ENCODE data around the gene ATP5ME. TPM values are rescaled to one million over a fixed set of nuclear protein-coding genes. Genes with fewer than 3 reads are reported as not detected.

The ATP5ME gene
- 425 and 433 TPM in 2 replicates for total RNA-seq (2021)
- long read RNA-seq, transcript ATP5ME-201 (4 exons, 365 nt), result major isoform, 101 of 109 reads
- long read RNA-seq, partial matches to known transcripts, result 1 of 109 reads
- long read RNA-seq, other reads (novel, unspliced or antisense), result 1 of 109 reads

- Mint-ChIP-seq H3K27me3 (ENCODE audit: low read depth) (peaks cover 8% of the 10 kb centered on the region), H3K36me3 (ENCODE audit: insufficient read depth in 1 of 3, low read depth in 3 of 3) (peaks cover 21 to 31% (median 29%) of the 10 kb centered on the region in 3 experiments), H3K4me3 (peak within 1 kb of the TSS; percentile 93 to 96), H3K9me3 (no peaks in the 10 kb centered on the region; a peak in 1 of 5 replicates), H3K4me1 (peaks cover 6 to 11% of the 10 kb centered on the region in 2 experiments), H3K27ac (peak within 1 kb of the TSS; percentile 44 to 98 (median 90); a peak in 6 of 7 replicates)
- peak within 1 kb of the TSS; percentile 84 for H3K14ac ChIP-seq (ENCODE audit: insufficient read depth, low read length)
- no peak within 1 kb of the TSS for H2AK5ac ChIP-seq (ENCODE audit: insufficient read length, low read length)
- peak within 1 kb of the TSS; percentile 85 for H3K56ac ChIP-seq (ENCODE audit: insufficient read length, low read depth, low read length)
- H3K23ac ChIP-seq (ENCODE audit: insufficient read length, low read depth, low read length), result no peak within 1 kb of the TSS
- H4K20me1 ChIP-seq (ENCODE audit: control insufficient read depth, insufficient read depth, insufficient read length), result peaks cover 4% of the 10 kb centered on the region
- H2BK120ac ChIP-seq (ENCODE audit: low read depth, low read length, poor library complexity, severe bottlenecking), result no peak within 1 kb of the TSS
- TF ChIP-seq CTCF (conservative IDR thresholded peaks at IDR 0.05), result peak; percentile 98
- H3K18ac ChIP-seq (ENCODE audit: insufficient read length, low read depth, low read length), result peak within 1 kb of the TSS; percentile 86
- no peak within 1 kb of the TSS for H3K27ac ChIP-seq (ENCODE audit: insufficient read length, low read depth, low read length)
- H3K23me2 ChIP-seq (ENCODE audit: insufficient read length, low read depth, low read length, poor library complexity, severe bottlenecking), result peaks cover 14% of the 10 kb centered on the region
- peak within 1 kb of the TSS; percentile 92 for H3K9ac ChIP-seq (ENCODE audit: extremely low read depth, insufficient read length, low read length)
- peak; percentile 97 for DNase-seq
- H3K27me3 ChIP-seq (ENCODE audit: insufficient read depth, low read length), result no peaks in the 10 kb centered on the region
- no peak within 1 kb of the TSS; the same call in 1 of the 2 replicates for H3K4ac ChIP-seq (ENCODE audit: low read depth, low read length)
- H2BK15ac ChIP-seq (ENCODE audit: low read depth, low read length), result no peak within 1 kb of the TSS
- H2BK5ac ChIP-seq (ENCODE audit: insufficient read length, low read length), result no peak within 1 kb of the TSS
- 0 out of 2 replicates have a peak, but pooled peaks cover 3% of the 10 kb centered on the region for H3K4me1 ChIP-seq (ENCODE audit: insufficient read depth, low read length)
- no peak within 1 kb of the TSS for H2AFZ ChIP-seq (ENCODE audit: low read length)
- peak within 1 kb of the TSS; percentile 25 for H4K8ac ChIP-seq (replicated peaks; ENCODE audit: insufficient read length, low read depth, low read length)
- H4K5ac ChIP-seq (ENCODE audit: insufficient read length, low read depth, low read length), result peak within 1 kb of the TSS; percentile 64
- peaks cover 3% of the 10 kb centered on the region for H3K79me1 ChIP-seq (ENCODE audit: insufficient read depth, low read depth, low read length, poor library complexity, severe bottlenecking)
- WGBS (ENCODE audit: extremely low coverage, insufficient read length, low lambda C conversion rate), result no CpG with 5 or more reads among the region's 84 CpGs
- H4K91ac ChIP-seq (ENCODE audit: insufficient read length, low read depth, low read length), result no peak within 1 kb of the TSS
- H3K79me2 ChIP-seq (ENCODE audit: insufficient read depth, low read length), result peaks cover 5% of the 10 kb centered on the region; the same call in 1 of the 2 replicates
- no peak within 1 kb of the TSS for H3T11ph ChIP-seq (ENCODE audit: low read length)
- no peak within 1 kb of the TSS for H2BK20ac ChIP-seq (ENCODE audit: low read depth, low read length, poor library complexity, severe bottlenecking)
- no peak within 1 kb of the TSS for H2BK12ac ChIP-seq (ENCODE audit: insufficient read length, low read depth, low read length)
- H3K4me2 ChIP-seq (ENCODE audit: insufficient read depth, insufficient read length, low read length), result peak within 1 kb of the TSS; percentile 96
- H3K9me3 ChIP-seq (ENCODE audit: control insufficient read depth, low read depth, low read length), result no peaks in the 10 kb centered on the region
Observed at GRCh38 chr4:674172-675035, at the start of gene ATP5ME, which contains the start of gene MYL5. ATP5ME (minus strand) TSS chr4:674276; CDS start chr4:674247, 29 bp downstream. MYL5 (plus strand) TSS chr4:674542; CDS start chr4:678027, 3,485 bp downstream.

Measured in H9 (cell line).